Measurements from ENCODE around the gene SLC2A13.
"Not testable (repeated sequence)": the region's sequence is repeated elsewhere in the genome, so short reads cannot be mapped to it uniquely, and the experiment has no call there.

SLC2A13 gene

GRCh38 chr12:39852346-39852745 lies 253.5 kb downstream of the SLC2A13 start:
- DNase-seq, result no peak

GRCh38 chr12:39848218-39848617 lies 257.7 kb downstream of the SLC2A13 start:
- DNase-seq, result not testable (repeated sequence)

GRCh38 chr12:39846971-39847650 lies 258.8 kb downstream of the SLC2A13 start:
- no peak for DNase-seq

GRCh38 chr12:39846304-39846703 lies 259.6 kb downstream of the SLC2A13 start:
- DNase-seq, result no peak

- no peak for DNase-seq
These were observed 265.5 kb downstream of the SLC2A13 start for GRCh38 chr12:39840422-39840821.

GRCh38 chr12:39839072-39839471 lies 266.8 kb downstream of the SLC2A13 start:
- DNase-seq, result no peak

GRCh38 chr12:39835517-39836489 lies 270.1 kb downstream of the SLC2A13 start:
- DNase-seq, result no peak

GRCh38 chr12:39831587-39832315 lies 274.1 kb downstream of the SLC2A13 start:
- DNase-seq, result no peak

- DNase-seq, result no peak
These were observed 274.9 kb downstream of the SLC2A13 start for GRCh38 chr12:39830852-39831520.

- DNase-seq, result no peak
These were observed 275.7 kb downstream of the SLC2A13 start for GRCh38 chr12:39830171-39830570.

- DNase-seq, result no peak
These were observed 281.2 kb downstream of the SLC2A13 start for GRCh38 chr12:39824505-39825212.

GRCh38 chr12:39816671-39817185 lies 289.2 kb downstream of the SLC2A13 start:
- DNase-seq, result no peak

GRCh38 chr12:39815746-39816145 lies 290.1 kb downstream of the SLC2A13 start:
- no peak for DNase-seq

GRCh38 chr12:39814626-39815025 lies 291.3 kb downstream of the SLC2A13 start:
- no peak for DNase-seq

- no peak for DNase-seq
These were observed 292.1 kb downstream of the SLC2A13 start for GRCh38 chr12:39813776-39814175.

- not testable (repeated sequence) for DNase-seq
These were observed 293.4 kb downstream of the SLC2A13 start for GRCh38 chr12:39812456-39812855.

GRCh38 chr12:39807043-39807442 lies 298.8 kb downstream of the SLC2A13 start:
- no peak for DNase-seq

GRCh38 chr12:39805651-39806050 lies 300.2 kb downstream of the SLC2A13 start:
- no peak for DNase-seq

GRCh38 chr12:39804898-39805297 lies 301.0 kb downstream of the SLC2A13 start:
- DNase-seq, result no peak

GRCh38 chr12:39804479-39804878 lies 301.4 kb downstream of the SLC2A13 start:
- DNase-seq, result no peak

- DNase-seq, result no peak
These were observed 302.7 kb downstream of the SLC2A13 start for GRCh38 chr12:39803151-39803550.

GRCh38 chr12:39798977-39799376 lies 306.9 kb downstream of the SLC2A13 start:
- no peak for DNase-seq

All from NCI-H2107 (cell line).